GM19035 (cell line): ENCODE data around the gene ZNF3.
A peak's percentile ranks its signal among the peaks of the same experiment; 100 is the strongest.

Source experiments
- ATAC-seq: cut with Tn5 transposase; IDR thresholded peaks from one replicate; pipeline ENCODE4 v1.9.1; 2021; ENCODE audit not compliant: unreplicated experiment

ZNF3 gene

DNA sequence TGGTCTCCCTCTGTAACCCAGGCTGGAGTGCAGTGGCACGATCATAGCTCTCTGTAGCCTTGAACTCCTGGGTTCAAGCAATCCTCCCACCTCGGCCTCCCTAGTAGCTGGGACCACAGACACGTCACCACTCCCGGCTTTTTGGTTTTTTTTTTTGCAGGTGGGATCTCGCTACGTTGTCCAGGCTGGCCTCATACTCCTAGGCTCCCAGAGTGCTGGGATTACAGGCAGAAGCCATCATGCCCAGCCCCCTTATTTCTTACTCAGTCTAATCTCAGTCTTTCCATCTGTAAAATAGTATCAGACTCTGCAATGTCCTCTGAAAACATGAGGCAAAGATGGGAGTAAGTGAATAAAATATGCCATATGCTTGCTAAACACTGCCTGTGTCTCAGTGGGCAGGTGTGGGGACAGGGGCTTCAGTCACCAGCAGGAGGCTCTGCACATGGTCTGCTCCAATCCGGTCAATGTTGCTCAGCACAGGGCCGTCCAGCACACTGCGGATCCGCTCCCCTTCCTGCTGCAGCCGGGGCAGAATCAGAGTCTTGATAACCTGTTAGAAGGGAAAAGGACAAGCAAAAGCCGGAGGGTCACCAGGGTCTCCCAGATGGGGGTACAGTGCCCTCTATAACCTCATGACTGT, 28.1 kb upstream of the ZNF3 start:
- no peak for ATAC-seq

DNA sequence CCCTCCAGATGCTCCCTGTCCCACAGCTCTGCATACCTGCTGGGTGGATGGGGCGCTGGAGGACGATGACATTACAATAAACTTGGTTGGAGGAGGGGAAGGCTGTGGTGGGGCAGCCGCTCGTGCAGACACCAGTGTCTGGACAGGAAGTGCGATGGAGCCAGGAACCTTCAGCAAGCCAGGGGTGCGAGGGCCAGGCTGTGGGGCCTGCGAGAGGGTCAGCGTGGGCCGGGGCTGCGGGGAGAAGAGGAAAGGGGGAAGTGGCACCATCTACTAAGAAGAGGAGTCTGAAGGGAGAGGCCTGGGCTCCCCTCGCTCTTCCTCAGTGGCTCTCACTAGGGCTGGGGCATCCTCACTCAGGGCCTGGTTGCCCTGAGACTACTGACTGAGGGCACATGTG, 26.4 kb upstream of the ZNF3 start:
- ATAC-seq, result no peak

DNA sequence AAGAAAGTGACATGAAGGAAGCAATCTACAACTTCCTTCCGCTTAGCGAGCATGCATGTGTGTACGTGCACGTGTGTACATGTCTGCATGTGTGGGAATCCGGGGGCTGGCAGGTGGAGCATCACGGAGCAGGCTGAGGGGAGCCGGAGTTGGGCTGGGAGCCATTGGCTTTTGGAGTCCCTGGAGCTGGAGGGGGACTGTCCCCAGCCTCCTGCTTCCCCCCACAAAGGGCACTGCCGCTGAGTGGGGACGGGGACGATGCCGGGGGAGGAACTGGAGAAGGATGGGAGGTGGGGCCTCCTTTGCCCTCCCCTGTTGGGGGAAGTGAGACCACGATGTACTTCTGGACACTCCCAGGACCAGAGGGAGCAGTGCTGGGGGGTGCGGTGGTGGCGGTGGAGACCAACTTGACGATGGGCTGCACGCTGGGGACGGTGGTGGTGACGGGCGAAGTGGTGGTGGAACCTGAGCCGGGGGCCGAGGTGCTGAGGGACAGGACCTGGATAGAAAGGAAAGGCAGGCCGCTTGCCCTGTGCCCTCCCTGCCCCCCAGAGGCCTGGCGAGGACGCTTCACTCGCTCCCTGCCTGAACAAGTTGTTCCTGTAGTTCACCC, 25.7 kb upstream of the ZNF3 start:
- ATAC-seq, result no peak

DNA sequence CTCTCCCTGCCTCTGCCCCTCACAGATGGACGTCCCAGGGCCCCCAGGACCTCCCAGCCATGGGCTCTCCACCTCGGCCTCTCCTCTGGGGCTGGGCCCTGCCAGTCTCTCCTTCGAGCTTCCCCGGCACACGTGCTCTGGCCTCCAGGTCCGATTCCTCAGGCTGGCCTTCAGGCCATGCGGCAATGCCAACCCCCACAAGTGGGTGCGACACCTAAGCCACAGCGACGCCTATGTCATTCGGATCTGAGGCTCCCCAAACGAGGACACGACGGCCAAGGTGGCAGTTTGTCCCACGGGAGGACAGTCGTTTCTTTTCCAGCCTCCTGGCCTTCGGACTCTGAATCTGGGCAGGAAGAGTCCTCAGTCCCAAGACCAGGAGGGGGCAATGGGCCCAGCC, 25.1 kb upstream of the ZNF3 start:
- ATAC-seq, result no peak

DNA sequence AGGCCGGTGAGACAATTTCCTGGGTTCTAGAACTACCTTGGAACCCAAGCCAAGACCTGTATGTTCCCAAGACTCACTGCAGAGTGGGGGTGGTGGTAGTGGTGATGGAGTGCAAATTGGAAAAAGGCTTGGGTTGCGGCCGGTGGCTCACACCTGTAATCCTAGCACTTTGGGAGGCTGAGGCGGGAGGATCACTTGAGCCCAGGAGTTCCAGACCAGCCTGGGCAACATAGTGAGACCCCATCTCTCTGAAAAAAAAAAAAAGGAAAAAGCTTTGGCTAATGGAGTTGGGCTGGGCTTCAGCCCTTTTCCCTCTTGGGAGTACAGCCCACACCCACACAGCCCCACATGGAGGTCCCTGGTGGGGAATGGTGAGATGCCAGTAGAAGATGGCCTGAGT, 24.0 kb upstream of the ZNF3 start:
- ATAC-seq, result no peak

DNA sequence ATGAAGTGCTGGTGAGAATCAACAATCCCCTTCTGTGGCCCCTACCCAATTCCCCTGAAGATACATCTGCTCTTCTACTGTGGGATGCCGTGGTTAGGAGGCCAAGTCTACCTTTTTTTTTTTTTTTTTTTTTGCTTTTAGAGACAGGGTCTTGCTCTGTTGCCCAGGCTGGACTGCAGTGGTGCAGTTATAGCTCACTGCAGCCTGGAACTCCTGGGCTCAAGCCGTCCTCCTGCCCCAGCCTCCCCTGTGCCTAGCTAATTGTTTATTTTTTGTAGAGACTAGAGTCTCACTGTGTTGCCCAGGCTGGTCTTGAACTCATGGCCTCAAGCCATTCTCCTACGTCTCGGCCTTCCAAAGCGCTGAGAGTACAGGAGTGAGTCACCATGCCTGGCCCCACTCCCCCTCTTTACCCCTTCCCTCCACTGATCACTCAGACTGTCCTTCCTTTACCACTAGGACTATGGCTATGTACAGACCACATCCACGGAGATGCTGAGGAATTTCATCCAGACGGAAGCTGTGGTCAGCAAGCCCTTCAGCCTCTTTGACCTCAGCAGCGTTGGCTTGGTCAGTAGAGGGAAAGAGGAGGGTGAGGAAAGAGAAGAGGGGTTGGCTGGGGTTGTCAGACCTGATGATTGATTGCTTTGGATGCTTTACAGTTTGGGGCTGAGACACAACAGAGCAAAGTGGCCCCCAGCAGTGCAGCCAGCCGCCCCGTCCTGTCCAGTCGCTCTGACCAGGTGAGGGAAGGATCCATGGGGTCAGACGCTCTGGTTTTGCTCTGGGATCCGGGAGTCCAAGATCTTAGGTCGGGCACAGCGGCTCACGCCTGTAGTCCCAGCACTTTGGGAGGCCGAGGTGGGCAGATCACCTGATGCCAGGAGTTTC, 21.7 kb upstream of the ZNF3 start:
- ATAC-seq, result no peak

DNA sequence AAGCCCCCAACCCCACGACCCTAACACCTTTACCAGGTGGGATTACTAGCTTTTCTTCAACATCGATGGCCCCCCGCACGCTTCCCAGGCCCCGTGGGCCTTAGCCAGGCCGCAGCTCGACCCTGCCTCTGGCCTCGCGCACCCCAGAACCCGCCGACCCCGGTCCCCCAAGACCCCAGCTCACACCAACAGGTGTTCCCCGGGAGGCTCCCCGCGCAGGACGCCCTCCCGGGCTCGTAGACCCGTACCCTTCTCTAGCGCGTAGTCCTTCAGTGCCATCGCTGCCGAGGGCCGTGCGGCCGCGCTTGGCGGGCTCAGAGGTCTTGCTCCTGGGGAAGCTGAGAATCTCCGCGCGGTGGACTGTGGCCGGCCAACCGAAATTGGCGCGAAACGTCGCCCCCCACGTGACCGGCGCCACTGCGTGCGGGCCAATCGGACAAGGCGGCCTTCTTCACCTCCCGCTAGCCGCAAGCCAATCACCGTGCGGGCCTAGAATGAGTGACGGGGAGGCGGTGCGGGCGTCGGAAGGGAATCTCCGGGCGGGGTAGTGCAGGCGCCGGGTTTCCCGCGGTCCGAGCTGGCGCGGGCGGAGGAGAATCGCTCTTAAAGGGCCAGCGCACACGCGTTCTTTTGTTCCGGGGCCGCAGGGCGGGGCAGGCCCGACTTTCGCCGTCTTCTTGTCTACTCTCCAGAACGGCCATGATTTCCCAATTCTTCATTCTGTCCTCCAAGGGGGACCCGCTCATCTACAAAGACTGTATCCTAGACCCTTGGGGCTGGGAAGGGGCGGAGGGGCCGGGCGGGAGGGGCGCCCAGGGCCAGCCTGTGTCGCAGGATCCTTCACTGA, 19.7 kb upstream of the ZNF3 start, which contains the start of the genes AP4M1 and MCM7:
Gene AP4M1, plus strand, starts transcription at position 628 of the 847 bp plus-strand sequence. Its CDS starts 72 bp downstream, at position 700.
Gene MCM7, minus strand, starts transcription at position 382 of the 847 bp plus-strand sequence. Its CDS starts 103 bp downstream, at position 279.
- peak; percentile 85 for ATAC-seq

DNA sequence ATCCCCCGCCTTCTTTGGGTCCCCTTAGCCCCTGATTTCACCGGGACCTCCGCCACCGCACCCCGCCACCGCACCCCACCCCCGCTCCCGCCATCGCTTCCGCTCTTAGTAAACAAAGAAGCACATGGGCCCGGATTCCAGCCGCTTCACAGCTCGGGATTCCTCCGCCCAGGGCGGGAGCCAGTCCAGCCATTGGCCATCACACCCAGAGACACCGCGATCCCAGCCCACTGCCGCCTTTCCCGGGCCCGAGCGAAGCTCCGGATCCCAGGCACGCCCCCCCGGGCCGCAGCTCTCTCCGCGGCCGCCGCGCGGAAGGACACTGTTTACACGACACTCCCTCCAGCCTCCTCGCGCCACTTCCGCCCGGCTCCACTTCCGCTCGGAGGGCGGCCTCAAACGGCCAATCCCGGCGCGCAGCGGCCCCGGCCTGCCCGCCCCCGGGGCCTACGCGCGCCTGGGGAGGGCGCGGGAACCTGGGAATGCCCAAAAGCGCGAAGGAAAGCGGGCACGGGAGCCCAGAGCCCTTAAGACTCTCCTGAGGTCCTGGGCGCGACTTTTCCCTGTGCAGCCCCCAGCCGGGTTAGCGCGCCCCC, 19.0 kb upstream of the ZNF3 start:
- ATAC-seq, result peak; percentile 70

DNA sequence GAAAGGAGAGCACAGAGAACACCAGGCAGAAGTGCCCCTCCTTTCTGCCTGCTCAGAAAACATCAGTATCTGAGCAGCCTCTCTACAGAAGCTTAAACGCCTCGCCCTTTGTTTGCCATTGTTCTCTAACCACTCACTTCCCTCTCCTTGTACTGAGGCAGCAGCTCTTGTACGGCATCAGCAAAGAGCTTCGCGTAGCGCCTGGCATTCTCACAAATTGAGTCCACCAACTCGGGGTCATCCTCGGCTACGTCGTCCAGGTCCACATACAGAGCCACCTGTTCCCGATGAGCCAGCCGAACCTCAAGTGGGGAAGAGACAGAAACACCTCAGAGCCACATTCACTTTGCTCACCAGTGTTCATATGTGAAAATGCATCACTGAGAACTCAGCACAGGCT, 17.9 kb upstream of the ZNF3 start:
- ATAC-seq, result no peak

DNA sequence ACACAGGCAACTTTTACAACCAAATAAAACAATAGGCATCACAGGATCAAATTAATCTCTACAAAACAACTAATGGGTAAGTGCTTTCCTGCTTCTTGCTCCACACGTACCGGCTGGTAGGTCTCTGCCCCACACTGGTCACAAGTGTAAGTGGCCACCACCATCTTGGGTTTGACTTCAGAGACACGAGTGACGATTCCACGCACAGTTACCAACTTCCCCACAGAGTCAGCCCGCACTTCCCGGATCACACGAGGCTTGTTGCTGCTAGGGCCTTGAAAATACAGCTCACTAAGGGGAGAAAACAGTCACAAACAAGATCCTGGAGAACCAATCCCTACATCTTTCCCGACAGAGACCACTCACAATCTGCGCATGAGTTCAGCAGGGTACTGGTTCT, 17.4 kb upstream of the ZNF3 start:
- no peak for ATAC-seq

DNA sequence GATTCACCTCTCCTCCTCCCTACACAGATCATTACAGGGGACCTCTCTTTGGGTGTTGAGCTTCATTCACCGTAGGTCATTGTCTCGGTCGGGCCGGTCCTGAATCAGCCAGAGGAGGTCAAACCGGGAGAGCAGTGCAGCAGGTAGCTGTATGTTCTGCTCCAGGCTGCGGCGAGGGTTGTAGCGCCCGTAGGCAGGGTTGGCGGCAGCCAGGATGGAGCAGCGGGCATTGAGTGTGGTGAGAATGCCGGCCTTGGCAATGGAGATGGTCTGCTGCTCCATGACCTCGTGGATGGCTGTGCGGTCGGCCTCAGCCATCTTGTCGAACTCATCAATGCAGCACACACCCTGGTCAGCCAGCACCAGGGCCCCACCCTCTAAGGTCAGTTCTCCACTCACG, 14.2 kb upstream of the ZNF3 start:
- ATAC-seq, result no peak

DNA sequence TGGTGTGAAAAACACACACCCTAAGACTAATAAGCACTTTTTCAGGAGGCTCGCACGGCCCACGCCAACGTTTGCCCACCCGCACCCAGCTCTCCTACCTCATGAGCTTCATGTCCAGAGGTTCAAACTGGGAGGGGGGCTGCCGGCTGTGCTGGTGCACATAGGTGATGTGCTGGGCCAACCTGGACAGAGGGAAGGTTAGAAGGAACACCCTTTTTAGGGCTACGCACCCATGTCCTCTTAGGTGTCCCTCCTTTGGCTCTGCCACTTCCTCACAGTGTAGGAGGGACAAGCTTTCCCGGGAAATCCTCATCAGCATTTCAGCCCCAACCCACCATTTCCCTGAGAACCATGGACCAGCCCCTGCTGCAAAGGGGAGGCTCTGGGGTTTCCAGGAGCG, 13.8 kb upstream of the ZNF3 start:
- no peak for ATAC-seq

DNA sequence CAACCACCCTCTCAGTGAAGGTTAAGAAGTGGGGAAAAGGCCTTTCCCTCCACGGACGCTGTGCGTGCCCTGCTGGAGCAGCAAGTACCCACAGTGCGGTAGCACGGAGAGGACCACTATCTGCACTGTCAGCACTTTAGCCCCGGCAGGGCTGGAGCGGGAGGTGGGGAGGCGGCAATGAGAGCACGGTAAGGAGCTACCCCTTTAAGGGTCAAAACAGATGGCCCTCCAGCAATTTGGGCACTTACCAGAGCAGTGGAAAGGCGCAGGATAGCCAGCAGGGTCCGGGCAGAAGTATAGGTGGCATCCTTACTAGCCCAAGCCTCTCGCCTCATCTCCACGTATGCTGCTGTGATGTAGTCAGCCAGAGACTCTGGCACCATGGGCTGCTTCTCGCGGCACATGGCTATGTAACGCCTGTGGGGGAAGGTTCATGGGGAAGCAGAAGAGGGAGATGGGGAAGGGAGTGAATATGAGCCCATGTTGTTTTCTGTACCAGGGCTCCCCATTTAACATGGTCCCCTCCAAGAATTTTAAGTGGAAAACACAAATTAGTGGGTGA, 12.5 kb upstream of the ZNF3 start:
- no peak for ATAC-seq

DNA sequence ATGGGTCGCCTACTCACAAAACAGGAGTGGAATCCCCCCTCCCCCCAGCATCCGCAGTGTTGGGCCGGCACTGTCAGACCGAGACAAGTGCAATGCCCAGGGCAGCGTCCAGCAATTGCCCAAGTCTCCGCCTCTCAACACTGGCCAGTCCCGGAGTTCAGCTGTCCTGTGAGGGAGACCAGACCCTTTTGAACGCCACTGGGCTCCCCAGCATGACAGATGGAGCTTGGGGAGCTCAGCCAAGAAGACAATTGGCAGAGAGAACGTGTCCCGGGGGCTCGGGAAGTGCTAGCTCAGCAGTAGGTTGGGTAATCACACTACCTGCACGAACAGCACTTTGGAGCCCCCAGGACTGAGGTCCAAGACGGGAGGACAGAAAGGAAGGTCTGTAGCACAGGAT, 12.0 kb upstream of the ZNF3 start:
- no peak for ATAC-seq

DNA sequence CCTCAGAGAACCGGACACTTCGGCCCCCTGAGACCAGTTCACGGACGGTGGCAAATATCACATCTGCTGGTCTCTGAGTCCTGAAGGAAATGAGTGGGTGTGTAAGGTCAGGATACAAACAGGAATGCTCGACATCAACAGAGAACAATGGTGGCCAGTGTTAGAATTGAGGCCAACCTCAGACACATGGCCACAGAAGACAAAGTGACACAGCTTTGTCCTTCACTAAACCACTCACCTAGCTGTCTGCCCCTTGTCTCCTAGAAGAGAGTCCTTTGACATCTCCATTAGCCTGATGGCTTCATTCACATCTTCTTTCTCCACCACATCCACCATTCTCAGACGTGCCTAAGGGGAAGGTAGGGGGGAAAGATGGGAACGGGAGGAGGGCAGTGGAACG, 11.5 kb upstream of the ZNF3 start:
- no peak for ATAC-seq

DNA sequence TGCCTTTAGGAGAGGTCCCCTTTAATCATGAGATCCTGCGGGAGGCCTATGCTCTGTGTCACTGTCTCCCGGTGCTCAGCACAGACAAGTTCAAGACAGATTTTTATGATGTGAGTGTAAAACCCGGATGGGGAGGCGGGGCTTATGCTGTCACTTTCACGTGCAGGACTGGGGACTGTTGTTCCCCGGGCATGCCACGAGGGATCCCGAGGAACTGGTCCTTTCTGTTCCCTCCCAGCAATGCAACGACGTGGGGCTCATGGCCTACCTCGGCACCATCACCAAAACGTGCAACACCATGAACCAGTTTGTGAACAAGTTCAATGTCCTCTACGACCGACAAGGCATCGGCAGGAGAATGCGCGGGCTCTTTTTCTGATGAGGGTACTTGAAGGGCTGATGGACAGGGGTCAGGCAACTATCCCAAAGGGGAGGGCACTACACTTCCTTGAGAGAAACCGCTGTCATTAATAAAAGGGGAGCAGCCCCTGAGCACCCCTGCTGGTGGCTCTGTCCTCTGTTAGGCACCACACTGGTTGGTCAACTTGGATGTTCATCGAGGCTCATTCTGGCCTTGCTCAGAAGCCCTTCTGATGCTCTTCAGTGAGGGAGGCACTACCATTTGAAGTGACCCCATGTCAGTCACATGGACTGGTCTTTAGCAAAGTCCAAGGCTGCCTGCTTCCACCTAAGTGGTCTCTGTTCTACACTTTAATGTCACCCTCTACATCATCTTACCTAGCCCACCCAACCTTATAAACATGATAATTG, 10.1 kb upstream of the ZNF3 start:
- ATAC-seq, result no peak

DNA sequence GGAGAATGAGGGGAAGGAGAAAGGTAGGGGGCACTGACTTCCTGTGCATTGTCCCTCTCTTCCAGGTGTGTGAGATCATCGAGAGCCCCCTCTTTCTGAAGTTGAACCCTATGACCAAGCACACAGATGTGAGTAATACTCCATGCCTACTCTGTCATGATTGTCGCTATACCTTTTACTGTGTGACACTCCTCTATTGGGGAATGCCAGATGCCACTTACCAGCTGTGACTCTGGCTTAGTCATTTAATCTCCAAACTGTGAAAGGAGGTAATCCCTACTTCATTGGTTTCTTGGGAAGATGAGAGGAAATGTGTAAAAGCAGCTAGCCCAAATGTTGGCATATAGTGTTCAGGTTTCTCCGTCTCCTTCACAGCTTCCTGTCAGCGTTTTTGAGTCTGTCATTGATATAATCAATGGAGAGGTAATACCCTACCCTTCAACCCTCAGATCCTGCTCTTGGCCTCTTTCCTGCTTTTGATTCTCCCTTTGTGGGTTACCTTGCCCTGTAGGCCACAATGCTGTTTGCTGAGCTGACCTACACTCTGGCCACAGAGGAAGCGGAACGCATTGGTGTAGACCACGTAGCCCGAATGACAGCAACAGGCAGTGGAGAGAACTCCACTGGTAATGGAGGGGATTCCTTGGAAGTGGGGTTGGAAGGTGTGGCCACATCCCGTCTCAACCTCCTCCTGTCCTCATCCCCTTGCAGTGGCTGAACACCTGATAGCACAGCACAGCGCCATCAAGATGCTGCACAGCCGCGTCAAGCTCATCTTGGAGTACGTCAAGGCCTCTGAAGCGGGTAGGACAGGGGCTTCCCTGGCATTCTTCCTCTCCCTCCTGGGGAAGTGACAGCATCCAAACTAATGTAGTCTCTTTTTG, 9.2 kb upstream of the ZNF3 start:
- ATAC-seq, result no peak

DNA sequence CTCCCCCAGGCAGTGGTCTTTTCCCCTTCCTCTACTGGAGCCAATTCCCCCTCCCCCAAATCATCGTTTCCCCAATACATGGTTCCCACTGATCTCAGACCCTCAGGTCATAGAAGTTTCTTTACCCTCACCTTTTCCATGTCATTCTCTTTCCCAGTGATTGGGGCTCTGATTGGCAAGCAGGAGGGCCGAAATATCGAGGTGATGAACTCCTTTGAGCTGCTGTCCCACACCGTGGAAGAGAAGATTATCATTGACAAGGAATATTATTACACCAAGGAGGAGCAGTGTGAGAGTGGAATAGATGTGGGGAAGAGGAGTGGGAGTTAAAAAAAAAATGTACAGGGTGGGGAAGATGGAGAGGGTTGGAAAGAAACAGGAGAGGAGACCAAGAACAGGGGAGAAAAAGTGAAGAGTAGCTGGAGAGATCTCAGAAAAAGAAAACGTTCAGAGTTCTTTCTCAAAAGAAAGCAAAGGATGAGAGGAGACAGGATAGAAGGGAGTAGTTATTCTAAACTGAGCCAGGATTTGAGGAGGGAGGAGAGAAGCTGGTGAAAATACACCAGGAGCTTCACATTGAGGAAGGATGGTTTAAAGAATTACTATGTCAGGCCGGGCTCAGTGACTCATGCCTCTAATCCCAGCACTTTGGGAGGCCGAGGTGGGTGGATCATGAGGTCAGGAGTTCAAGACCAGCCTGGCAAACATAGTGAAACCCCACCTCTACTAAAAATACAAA, 8.1 kb upstream of the ZNF3 start:
- no peak for ATAC-seq
